MM.1S (cell line): ENCODE data around the gene PANK2.

Experiments
- DNase-seq: peaks from one replicate; pipeline ENCODE4 v3.0.0-alpha.2; 2015
- H2AFZ ChIP-seq: fragments of 300-600 bp; sonication (generic); 2 replicates; pipeline ENCODE4 v1.6.0; 2016; ENCODE audit warnings: antibody characterized with exemption, low read length
- H3F3A ChIP-seq: fragments of 300-600 bp; sonication (generic); 2 replicates; pipeline ENCODE4 v1.6.1; 2016; ENCODE audit warnings: mild to moderate bottlenecking, antibody characterized with exemption, low read length, moderate library complexity, mixed read lengths; ENCODE audit not compliant: insufficient read depth
- H3K27ac ChIP-seq: fragments of 300-600 bp; sonication (generic); 2 replicates; pipeline ENCODE4 v1.5.1; 2016; ENCODE audit warnings: mild to moderate bottlenecking, low read length
- H3K27me3 ChIP-seq: fragments of 300-600 bp; sonication (generic); replicated peaks from 2 replicates; pipeline ENCODE4 v1.6.0; 2016; ENCODE audit warnings: low read length; ENCODE audit not compliant: insufficient read depth
- H3K36me3 ChIP-seq: fragments of 300-600 bp; sonication (generic); replicated peaks from 2 replicates; pipeline ENCODE4 v1.6.1; 2016; ENCODE audit warnings: mild to moderate bottlenecking, low read length, mixed read lengths; ENCODE audit not compliant: insufficient read depth
- H3K4me1 ChIP-seq: fragments of 300-600 bp; sonication (generic); 2 replicates; pipeline ENCODE4 v1.6.1; 2016; ENCODE audit warnings: low read length, mixed read lengths
- H3K4me2 ChIP-seq: fragments of 300-600 bp; sonication (generic); 2 replicates; pipeline ENCODE4 v1.6.0; 2016; ENCODE audit warnings: low read depth, low read length
- H3K4me3 ChIP-seq: fragments of 300-600 bp; sonication (generic); 2 replicates; pipeline ENCODE4 v1.5.1; 2016; ENCODE audit warnings: low read length, mixed read lengths
- H3K79me2 ChIP-seq: fragments of 300-600 bp; sonication (generic); 2 replicates; pipeline ENCODE4 v1.6.1; 2016; ENCODE audit warnings: mixed run types, low read length, mixed read lengths
- H3K9ac ChIP-seq: fragments of 300-600 bp; sonication (generic); 2 replicates; pipeline ENCODE4 v1.6.1; 2016; ENCODE audit warnings: low read length, mixed read lengths
- H3K9me2 ChIP-seq: fragments of 300-600 bp; sonication (generic); replicated peaks from 2 replicates; pipeline ENCODE4 v1.6.1; 2016; ENCODE audit warnings: mild to moderate bottlenecking, low read length, mixed read lengths; ENCODE audit not compliant: insufficient read depth
- H3K9me3 ChIP-seq: fragments of 300-600 bp; sonication (generic); replicated peaks from 2 replicates; pipeline ENCODE4 v1.6.1; 2016; ENCODE audit warnings: mild to moderate bottlenecking, low read length, mixed read lengths; ENCODE audit not compliant: insufficient read depth
- H4K20me1 ChIP-seq: fragments of 300-600 bp; sonication (generic); 2 replicates; pipeline ENCODE4 v1.6.1; 2016; ENCODE audit warnings: mild to moderate bottlenecking, low read length, moderate library complexity, mixed read lengths; ENCODE audit not compliant: insufficient read depth
- CTCF ChIP-seq: fragments of 300-600 bp; sonication (generic); IDR thresholded peaks from 2 replicates; pipeline ENCODE4 v1.5.1; 2016; ENCODE audit warnings: antibody characterized with exemption, low read length, mixed read lengths
- EZH2 ChIP-seq: fragments of 300-600 bp; sonication (generic); optimal IDR thresholded peaks from 2 replicates; pipeline ENCODE3; 2017; ENCODE audit warnings: low read depth, mild to moderate bottlenecking, antibody characterized with exemption, low read length, mixed read lengths
- EZH2phosphoT487 ChIP-seq: fragments of 300-600 bp; sonication (generic); IDR thresholded peaks from 2 replicates; pipeline ENCODE4 v1.6.1; 2018; ENCODE audit warnings: antibody characterized with exemption, low read length

Gene PANK2

GRCh38 chr20:3925899-3926638 lies 36.9 kb downstream of the PANK2 start:
- Histone ChIP-seq H3K4me2 (no peak overlapping the region), H3K36me3 (0 out of 2 replicates have a peak, but pooled peaks cover 4% of the 10 kb centered on the region), H3K27ac (no peak overlapping the region), H3K4me3 (no peak overlapping the region), H3K4me1 (no peaks in the 10 kb centered on the region), H4K20me1 (no peaks in the 10 kb centered on the region), H3K9ac (no peak overlapping the region), H3K79me2 (peaks cover 9% of the 10 kb centered on the region; the same call in 1 of the 2 replicates), H3K9me3 (no peaks in the 10 kb centered on the region), H3F3A (peaks cover 6% of the 10 kb centered on the region; the same call in 1 of the 2 replicates), H3K27me3 (no peaks in the 10 kb centered on the region), H2AFZ (no peak overlapping the region), H3K9me2 (no peaks in the 10 kb centered on the region)
- DNase-seq = no peak
- TF ChIP-seq EZH2 (no peak), EZH2phosphoT487 (no peak), CTCF (no peak)

- no peak for TF ChIP-seq EZH2
- H2AFZ ChIP-seq = no peak overlapping the region
- no peak overlapping the region for H3K4me2 ChIP-seq
- no peaks in the 10 kb centered on the region for H3K9me3 ChIP-seq
- no peak for DNase-seq
- no peak overlapping the region for H3K27ac ChIP-seq
- peaks cover 6% of the 10 kb centered on the region; the same call in 1 of the 2 replicates for H3F3A ChIP-seq
- H3K4me3 ChIP-seq = no peak overlapping the region
- no peaks in the 10 kb centered on the region for H4K20me1 ChIP-seq
- H3K27me3 ChIP-seq = no peaks in the 10 kb centered on the region
- peaks cover 6% of the 10 kb centered on the region for H3K4me1 ChIP-seq
- peaks cover 3% of the 10 kb centered on the region; the same call in 1 of the 2 replicates for H3K79me2 ChIP-seq
- 0 out of 2 replicates have a peak, but pooled peaks cover 4% of the 10 kb centered on the region for H3K36me3 ChIP-seq
- no peak overlapping the region for H3K9ac ChIP-seq
- no peaks in the 10 kb centered on the region for H3K9me2 ChIP-seq
Measured at GRCh38 chr20:3927486-3928291, 38.5 kb downstream of the PANK2 start.

GRCh38 chr20:3929713-3930060 lies 40.5 kb downstream of the PANK2 start:
- Histone ChIP-seq H3K79me2 (no peaks in the 10 kb centered on the region), H3F3A (peaks cover 6% of the 10 kb centered on the region; the same call in 1 of the 2 replicates), H3K4me3 (no peak overlapping the region), H2AFZ (no peak overlapping the region), H3K27me3 (no peaks in the 10 kb centered on the region), H3K4me2 (no peak overlapping the region), H3K36me3 (no peaks in the 10 kb centered on the region), H3K27ac (no peak overlapping the region), H3K4me1 (peaks cover 8% of the 10 kb centered on the region), H3K9ac (no peak overlapping the region), H3K9me3 (no peaks in the 10 kb centered on the region), H3K9me2 (no peaks in the 10 kb centered on the region), H4K20me1 (no peaks in the 10 kb centered on the region)
- no peak for TF ChIP-seq CTCF
- no peak for TF ChIP-seq EZH2phosphoT487
- no peak for TF ChIP-seq EZH2
- DNase-seq = no peak
